IMR-90 (cell line): ENCODE data around the gene FBRS. TPM values are rescaled to one million over a fixed set of nuclear protein-coding genes. Genes with fewer than 3 reads are reported as not detected.

Source experiments
- ATAC-seq: fragments of 200-7000 bp; cut with Tn5 transposase; 2 replicates; pipeline ENCODE4 v1.9.1; 2020; ENCODE audit warnings: low read depth, mild to moderate bottlenecking, moderate library complexity
- BruUV-seq: library from RNA; stranded (reverse); fragments of 400-500 nt; replicated peaks from 2 replicates; lab custom pipeline; 2021; lab: Mats Ljungman, UMichigan
- CTCF ChIA-PET: fragments of 300-600 bp; formaldehyde crosslinking; extraction: SDS; loops from one replicate; lab custom pipeline; 2021; ENCODE audit warnings: antibody characterized with exemption; lab: Yijun Ruan, JAX
- POLR2A ChIA-PET: fragments of 300-600 bp; sonication (Branson Sonifier 250); formaldehyde crosslinking; loops from one replicate; lab custom pipeline; 2022; ENCODE audit warnings: antibody characterized with exemption; ENCODE audit not compliant: unreplicated experiment; lab: Charles Lee
- DNase-seq: peaks from one replicate; pipeline ENCODE4 v3.0.0; 2013
- H2AFZ ChIP-seq: replicated peaks from 2 replicates; pipeline ENCODE3; 2013; ENCODE audit warnings: low read length, mild to moderate bottlenecking; ENCODE audit not compliant: poor library complexity
- H2AK5ac ChIP-seq: 2 replicates; pipeline ENCODE4 v1.6.1; 2013; ENCODE audit warnings: low read depth, low read length, inconsistent platforms
- H2AK9ac ChIP-seq: replicated peaks from 2 replicates; pipeline ENCODE3; 2013; ENCODE audit warnings: mild to moderate bottlenecking, low read depth, low read length, moderate library complexity; ENCODE audit not compliant: poor library complexity
- H2BK120ac ChIP-seq: 2 replicates; pipeline ENCODE4 v1.6.1; 2013; ENCODE audit warnings: low read depth, low read length, inconsistent platforms
- H2BK15ac ChIP-seq: 3 replicates; pipeline ENCODE4 v1.6.1; 2013; ENCODE audit warnings: low read depth, low read length, inconsistent platforms
- H2BK20ac ChIP-seq: 2 replicates; pipeline ENCODE4 v1.6.1; 2013; ENCODE audit warnings: low read depth, mild to moderate bottlenecking, inconsistent platforms, low read length, moderate library complexity
- H2BK5ac ChIP-seq: 2 replicates; pipeline ENCODE4 v1.6.1; 2013; ENCODE audit warnings: mild to moderate bottlenecking, low read depth, low read length, inconsistent platforms; ENCODE audit not compliant: poor library complexity, severe bottlenecking
- H3K14ac ChIP-seq: replicated peaks from 2 replicates; pipeline ENCODE4 v1.6.1; 2013; ENCODE audit warnings: low read depth, low read length, inconsistent platforms
- H3K18ac ChIP-seq: 2 replicates; pipeline ENCODE4 v1.6.1; 2013; ENCODE audit warnings: low read depth, low read length, control low read depth
- H3K23ac ChIP-seq: 2 replicates; pipeline ENCODE4 v1.6.1; 2013; ENCODE audit warnings: low read depth, low read length, inconsistent platforms
- H3K27ac ChIP-seq: 2 replicates; pipeline ENCODE4 v1.5.1; 2013; ENCODE audit warnings: mild to moderate bottlenecking, control low read depth, low read length; ENCODE audit not compliant: insufficient read depth
- H3K27me3 ChIP-seq: 2 replicates; pipeline ENCODE4 v1.6.1; 2013; ENCODE audit warnings: low read length; ENCODE audit not compliant: control insufficient read depth, insufficient read depth
- H3K36me3 ChIP-seq: 2 replicates; pipeline ENCODE4 v1.6.1; 2013; ENCODE audit warnings: low read length, mixed read lengths; ENCODE audit not compliant: control insufficient read depth, insufficient read depth
- H3K4ac ChIP-seq: 2 replicates; pipeline ENCODE4 v1.6.1; 2013; ENCODE audit warnings: low read depth, low read length, inconsistent platforms
- H3K4me1 ChIP-seq: 2 replicates; pipeline ENCODE4 v1.6.1; 2013; ENCODE audit warnings: low read length, mixed read lengths; ENCODE audit not compliant: control insufficient read depth, insufficient read depth
- H3K4me2 ChIP-seq: 2 replicates; pipeline ENCODE4 v1.6.1; 2013; ENCODE audit warnings: low read depth, mild to moderate bottlenecking, control low read depth, low read length, moderate library complexity
- H3K4me3 ChIP-seq: 2 replicates; pipeline ENCODE4 v1.5.1; 2013; ENCODE audit warnings: low read depth, mild to moderate bottlenecking, control low read depth, low read length, moderate library complexity; ENCODE audit not compliant: insufficient read depth
- H3K56ac ChIP-seq: 2 replicates; pipeline ENCODE4 v1.6.1; 2013; ENCODE audit warnings: low read length, inconsistent platforms; ENCODE audit not compliant: insufficient read depth; ENCODE audit errors: extremely low read depth
- H3K79me1 ChIP-seq, 2 experiments: 2 replicates each; pipeline ENCODE4 v1.6.1; 2013; ENCODE audit warnings: low read length in 2 of 2, inconsistent platforms in 1 of 2, low read depth in 1 of 2
- H3K9ac ChIP-seq: 2 replicates; pipeline ENCODE4 v1.6.1; 2013; ENCODE audit warnings: low read depth, low read length, control low read depth
- H3K9me1 ChIP-seq: 2 replicates; pipeline ENCODE4 v1.6.1; 2013; ENCODE audit warnings: low read length, inconsistent platforms; ENCODE audit not compliant: insufficient read depth
- H3K9me3 ChIP-seq: 2 replicates; pipeline ENCODE4 v1.6.1; 2013; ENCODE audit warnings: low read length; ENCODE audit not compliant: control insufficient read depth, insufficient read depth
- H4K20me1 ChIP-seq: 2 replicates; pipeline ENCODE4 v1.6.1; 2013; ENCODE audit warnings: low read length, inconsistent platforms; ENCODE audit not compliant: insufficient read depth
- H4K5ac ChIP-seq: 2 replicates; pipeline ENCODE4 v1.6.1; 2013; ENCODE audit warnings: mild to moderate bottlenecking, low read depth, low read length, control low read depth
- H4K8ac ChIP-seq, 2 experiments: 2 replicates each; pipeline ENCODE4 v1.6.1; 2013; ENCODE audit warnings: low read depth in 2 of 2, low read length in 2 of 2, control low read depth in 1 of 2, inconsistent platforms in 1 of 2
- H4K91ac ChIP-seq: 2 replicates; pipeline ENCODE4 v1.6.1; 2013; ENCODE audit warnings: low read depth, low read length, inconsistent platforms; ENCODE audit not compliant: insufficient read depth
- RCOR1 ChIP-seq: IDR thresholded peaks from 2 replicates; pipeline ENCODE4 v1.6.1; 2012; ENCODE audit warnings: mild to moderate bottlenecking, low read length, improper control_type of control experiment; ENCODE audit not compliant: insufficient replicate concordance
- RFX5 ChIP-seq: IDR thresholded peaks from 2 replicates; pipeline ENCODE4 v1.8.0; 2012; ENCODE audit warnings: low read depth, mild to moderate bottlenecking, low read length, moderate library complexity
- WGBS, 2 experiments: methylation state at CpG; one replicate each; pipeline versions ENCODE4 v1.1.5 to v1.1.7; 2013; ENCODE audit warnings: missing lambda C conversion rate in 2 of 2; ENCODE audit not compliant: insufficient read length in 1 of 2; ENCODE audit errors: extremely low coverage in 2 of 2; 5-methylcytosine and 5-hydroxymethylcytosine counted together
- dilution Hi-C: fragments of 300-500 bp; cut with HindIII; formaldehyde crosslinking; loops from one replicate; pipeline ENCODE4 v1.14.3; 2018; ENCODE audit warnings: low sequenced_read_pairs; ENCODE audit not compliant: unreplicated experiment
- in situ Hi-C: fragments of 300-500 bp; cut with MboI; formaldehyde crosslinking; loops from 3 replicates; pipeline ENCODE4 v1.14.3; 2019; ENCODE audit warnings: low sequenced_read_pairs, inconsistent platforms, mixed read lengths
- intact Hi-C: fragments of 100-400 bp; cut with micrococcal nuclease; formaldehyde crosslinking; loops from 2 replicates; pipeline ENCODE4 v1.10.0; 2022
- polyA plus RNA-seq, 3 experiments: library from polyadenylated mRNA; depleted of rRNA; stranded (reverse); fragments of >200 nt; gene quantifications; 2 replicates each; pipeline ENCODE4 v1.2.3, GENCODE V29; 2012; ENCODE audit warnings: low replicate concordance in 1 of 3
- total RNA-seq: library from RNA; depleted of rRNA; stranded (reverse); fragments of >200 nt; gene quantifications from 2 replicates; pipeline ENCODE4 v1.2.3, GENCODE V29; 2012

Gene FBRS
- total and polyA plus RNA-seq, 2 of the 4 experiments (the other 2 are of a cell fraction), result 2.0 to 22.4 TPM

GRCh38 chr16:30656388-30656787 is 1.8 kb upstream of the FBRS start:
- TF ChIP-seq RCOR1 (no peak), RFX5 (no peak)
- no peak overlapping the region for H4K5ac ChIP-seq
- no peak for DNase-seq
- H2BK120ac ChIP-seq, result no peak overlapping the region
- dilution Hi-C loops (no loop called here), in situ Hi-C loops (no loop called here), intact Hi-C loops (no loop called here)
- peaks cover 5% of the 10 kb centered on the region; the same call in 1 of the 2 replicates for H3K9me1 ChIP-seq
- no peak overlapping the region for H2AK5ac ChIP-seq
- H3K23ac ChIP-seq, result no peak overlapping the region
- no peak overlapping the region for H3K4ac ChIP-seq
- no TSS peak for BruUV-seq
- H3K79me1 ChIP-seq, result peaks cover 28 to 49% of the 10 kb centered on the region in 2 experiments
- WGBS, 2 experiments, result 100% methylated on average over 4 of the region's 8 CpGs; no CpG with 5 or more reads in 1 of the 2 experiments
- peaks cover 38% of the 10 kb centered on the region for H3K36me3 ChIP-seq
- no peak overlapping the region for H4K91ac ChIP-seq
- H2BK20ac ChIP-seq, result no peak overlapping the region
- no peak overlapping the region for H2AFZ ChIP-seq
- H3K9ac ChIP-seq, result no peak overlapping the region
- no peak overlapping the region for H3K27ac ChIP-seq
- H2AK9ac ChIP-seq, result no peak overlapping the region
- H2BK5ac ChIP-seq, result no peak overlapping the region
- no peaks in the 10 kb centered on the region for H3K9me3 ChIP-seq
- H3K56ac ChIP-seq, result no peak overlapping the region
- H4K8ac ChIP-seq, result no peak overlapping the region
- peaks cover 15% of the 10 kb centered on the region for H4K20me1 ChIP-seq
- H3K4me1 ChIP-seq, result peaks cover 14% of the 10 kb centered on the region; the same call in 1 of the 2 replicates
- no peaks in the 10 kb centered on the region for H3K27me3 ChIP-seq
- POLR2A ChIA-PET, result no interaction called here
- H3K4me3 ChIP-seq, result no peak overlapping the region
- CTCF ChIA-PET, result no interaction called here
- H3K18ac ChIP-seq, result no peak overlapping the region
- no peak overlapping the region for H2BK15ac ChIP-seq
- no peak overlapping the region for H3K4me2 ChIP-seq
- no peak for ATAC-seq
- no peak overlapping the region for H3K14ac ChIP-seq
